Keratinocyte (primary cell): ENCODE measurements around the gene SAFB. TPM values are rescaled to one million over a fixed set of nuclear protein-coding genes. Genes with fewer than 3 reads are reported as not detected.

Experiments
- DNase-seq: peaks from one replicate; pipeline ENCODE4 v3.0.0-alpha.2; 2011; ENCODE audit warnings: low read depth, missing footprints, low spot score
- FAIRE-seq: peaks from 2 replicates; lab custom pipeline; 2011; peaks lifted over from hg19 to GRCh38; lab: Jason Lieb, UNC
- H2AFZ ChIP-seq: 2 replicates; pipeline ENCODE4 v1.6.0; 2012; ENCODE audit warnings: low read length, control low read depth, inconsistent platforms; ENCODE audit not compliant: control insufficient read depth
- H3K27ac ChIP-seq: 2 replicates; pipeline ENCODE4 v1.5.1; 2011; ENCODE audit warnings: low read length; ENCODE audit not compliant: control insufficient read depth, insufficient read depth
- H3K27me3 ChIP-seq: 3 replicates; pipeline ENCODE4 v1.6.0; 2011; ENCODE audit warnings: low read length; ENCODE audit not compliant: control insufficient read depth, insufficient read depth; ENCODE audit errors: extremely low read depth
- H3K36me3 ChIP-seq, 2 experiments: 2 replicates in 1 of 2; 3 replicates in 1 of 2; pipeline ENCODE4 v1.5.1; 2011; ENCODE audit warnings: low read length in 2 of 2, mild to moderate bottlenecking in 1 of 2; ENCODE audit not compliant: control insufficient read depth in 2 of 2, insufficient read depth in 2 of 2; ENCODE audit errors: extremely low read depth in 1 of 2
- H3K4me1 ChIP-seq: 3 replicates; pipeline ENCODE4 v1.5.1; 2011; ENCODE audit warnings: low read length; ENCODE audit not compliant: control insufficient read depth, insufficient read depth; ENCODE audit errors: extremely low read depth
- H3K4me2 ChIP-seq: 3 replicates; pipeline ENCODE4 v1.6.0; 2011; ENCODE audit warnings: low read depth, low read length; ENCODE audit not compliant: control insufficient read depth, insufficient read depth; ENCODE audit errors: extremely low read depth
- H3K4me3 ChIP-seq, 3 experiments: fragments of 200-600 bp in 1 of 3; sonication (generic) in 1 of 3; 2 replicates in 2 of 3; 3 replicates in 1 of 3; pipeline ENCODE4 v1.5.1; 2011 to 2016; ENCODE audit warnings: low read length in 3 of 3, mild to moderate bottlenecking in 3 of 3, control low read depth in 2 of 3, inconsistent platforms in 1 of 3, low read depth in 1 of 3, mixed read lengths in 1 of 3, mixed run types in 1 of 3, moderate library complexity in 1 of 3; ENCODE audit not compliant: control insufficient read depth in 2 of 3, insufficient read depth in 2 of 3; ENCODE audit errors: extremely low read depth in 1 of 3
- H3K79me2 ChIP-seq: 2 replicates; pipeline ENCODE4 v1.6.0; 2012; ENCODE audit warnings: low read length; ENCODE audit not compliant: control insufficient read depth, insufficient read depth
- H3K9ac ChIP-seq: 3 replicates; pipeline ENCODE4 v1.6.0; 2011; ENCODE audit warnings: low read length; ENCODE audit not compliant: control insufficient read depth, insufficient read depth; ENCODE audit errors: extremely low read depth
- H3K9me1 ChIP-seq: 3 replicates; pipeline ENCODE4 v1.6.0; 2011; ENCODE audit warnings: low read length; ENCODE audit not compliant: control insufficient read depth, insufficient read depth; ENCODE audit errors: extremely low read depth
- H3K9me3 ChIP-seq: 2 replicates; pipeline ENCODE4 v1.5.1; 2012; ENCODE audit warnings: low read depth, low read length; ENCODE audit not compliant: control insufficient read depth
- H4K20me1 ChIP-seq: 3 replicates; pipeline ENCODE4 v1.6.0; 2011; ENCODE audit warnings: low read length; ENCODE audit not compliant: control insufficient read depth, insufficient read depth; ENCODE audit errors: extremely low read depth
- EZH2 ChIP-seq: IDR thresholded peaks from one replicate; pipeline ENCODE4 v1.6.1; 2012; ENCODE audit warnings: inconsistent platforms, mild to moderate bottlenecking, low read length, moderate library complexity
- dilution Hi-C: fragments of 300-500 bp; cut with MboI; formaldehyde crosslinking; loops from one replicate; pipeline ENCODE4 v1.7.0; 2020; ENCODE audit warnings: low sequenced_read_pairs; ENCODE audit not compliant: extremely low pct_ligation_motif_present
- polyA plus RNA-seq, 5 experiments: library from polyadenylated mRNA; depleted of rRNA in 3 of 5; stranded (reverse) in 3 of 5; stranded (forward) in 1 of 5; unstranded in 1 of 5; fragments of >200 nt; gene quantifications; 1 replicate in 1 of 5; 2 replicates in 3 of 5; 3 replicates in 1 of 5; pipeline versions ENCODE4 v1.2.1 to v1.2.3, GENCODE V29; 2011 to 2012; ENCODE audit warnings: missing spikeins in 2 of 5, low read depth in 1 of 5, low replicate concordance in 1 of 5
- TF ChIP-seq, protein P1 (sequence below), 3 experiments: IDR thresholded peaks in 1 of 3; conservative IDR thresholded peaks in 1 of 3; optimal IDR thresholded peaks in 1 of 3; 2 replicates in 2 of 3; 3 replicates in 1 of 3; pipeline versions ENCODE3 to v1.5.1; 2011; ENCODE audit warnings: low read length in 3 of 3, mild to moderate bottlenecking in 3 of 3, moderate library complexity in 2 of 3, control low read depth in 1 of 3, inconsistent platforms in 1 of 3; ENCODE audit not compliant: insufficient read depth in 2 of 3; ENCODE audit errors: extremely low read depth in 1 of 3

The SAFB gene
- polyA plus RNA-seq, 1 donor (not counting 4 experiments of a cell fraction or from before 2014, with no cell fraction given) = 34.0 TPM

- Histone ChIP-seq H3K4me2 (no peak overlapping the region), H3K27ac (no peak overlapping the region), H3K4me3 (no peak overlapping the region), H3K79me2 (no peaks in the 10 kb centered on the region), H3K27me3 (no peaks in the 10 kb centered on the region), H3K9ac (no peak overlapping the region), H3K9me3 (no peaks in the 10 kb centered on the region), H2AFZ (no peak overlapping the region), H4K20me1 (no peaks in the 10 kb centered on the region), H3K36me3 (peaks cover 54 to 66% of the 10 kb centered on the region in 2 experiments), H3K4me1 (no peaks in the 10 kb centered on the region), H3K9me1 (no peaks in the 10 kb centered on the region)
- DNase-seq (no peak), FAIRE-seq (no peak)
- TF ChIP-seq, protein P1, sequence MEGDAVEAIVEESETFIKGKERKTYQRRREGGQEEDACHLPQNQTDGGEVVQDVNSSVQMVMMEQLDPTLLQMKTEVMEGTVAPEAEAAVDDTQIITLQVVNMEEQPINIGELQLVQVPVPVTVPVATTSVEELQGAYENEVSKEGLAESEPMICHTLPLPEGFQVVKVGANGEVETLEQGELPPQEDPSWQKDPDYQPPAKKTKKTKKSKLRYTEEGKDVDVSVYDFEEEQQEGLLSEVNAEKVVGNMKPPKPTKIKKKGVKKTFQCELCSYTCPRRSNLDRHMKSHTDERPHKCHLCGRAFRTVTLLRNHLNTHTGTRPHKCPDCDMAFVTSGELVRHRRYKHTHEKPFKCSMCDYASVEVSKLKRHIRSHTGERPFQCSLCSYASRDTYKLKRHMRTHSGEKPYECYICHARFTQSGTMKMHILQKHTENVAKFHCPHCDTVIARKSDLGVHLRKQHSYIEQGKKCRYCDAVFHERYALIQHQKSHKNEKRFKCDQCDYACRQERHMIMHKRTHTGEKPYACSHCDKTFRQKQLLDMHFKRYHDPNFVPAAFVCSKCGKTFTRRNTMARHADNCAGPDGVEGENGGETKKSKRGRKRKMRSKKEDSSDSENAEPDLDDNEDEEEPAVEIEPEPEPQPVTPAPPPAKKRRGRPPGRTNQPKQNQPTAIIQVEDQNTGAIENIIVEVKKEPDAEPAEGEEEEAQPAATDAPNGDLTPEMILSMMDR (optimal IDR thresholded peaks at IDR 0.05 in 1 of 3, IDR thresholded peaks at IDR 0.05 in 1 of 3, conservative IDR thresholded peaks at IDR 0.05 in 1 of 3; ENCODE audit: extremely low read depth in 1 of 3, insufficient read depth in 2 of 3, low read length in 3 of 3) = no peak
- dilution Hi-C loops = no loop called here
Observed at GRCh38 chr19:5595129-5595528, 27.8 kb upstream of the SAFB start.

DNA sequence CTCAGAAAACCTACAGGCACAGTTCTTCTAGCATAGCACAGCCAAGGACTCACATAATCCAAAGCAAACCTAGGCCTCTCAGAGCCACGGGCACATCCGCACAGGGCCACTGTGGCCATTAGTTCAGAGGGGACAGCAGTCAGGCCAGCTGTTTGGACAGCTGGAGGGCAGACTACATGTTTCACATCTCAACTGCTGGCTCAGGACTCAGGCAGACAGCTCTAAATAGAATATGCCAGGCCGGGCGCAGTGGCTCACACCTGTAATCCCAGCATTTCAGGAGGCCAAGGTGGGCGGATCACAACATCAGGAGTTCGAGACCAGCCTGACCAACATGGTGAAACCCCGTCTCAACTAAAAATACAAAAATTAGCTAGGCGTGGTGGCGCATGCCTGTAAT lies 27.1 kb upstream of the SAFB start:
- Histone ChIP-seq H3K27me3 (no peaks in the 10 kb centered on the region), H3K4me2 (no peak overlapping the region), H3K4me3 (no peak overlapping the region), H3K27ac (no peak overlapping the region), H2AFZ (no peak overlapping the region), H4K20me1 (no peaks in the 10 kb centered on the region), H3K36me3 (peaks cover 54 to 72% of the 10 kb centered on the region in 2 experiments), H3K9me1 (no peaks in the 10 kb centered on the region), H3K9me3 (no peaks in the 10 kb centered on the region), H3K9ac (no peak overlapping the region), H3K79me2 (no peaks in the 10 kb centered on the region), H3K4me1 (no peaks in the 10 kb centered on the region)
- no peak for TF ChIP-seq EZH2
- TF ChIP-seq, protein P1 (optimal IDR thresholded peaks at IDR 0.05 in 1 of 3, IDR thresholded peaks at IDR 0.05 in 1 of 3, conservative IDR thresholded peaks at IDR 0.05 in 1 of 3; ENCODE audit: extremely low read depth in 1 of 3, insufficient read depth in 2 of 3, low read length in 3 of 3) = no peak
- dilution Hi-C loops = no loop called here
- no peak for FAIRE-seq
- DNase-seq = no peak
